Measurements from ENCODE around the gene FCHSD1. TPM values are rescaled to one million over a fixed set of nuclear protein-coding genes. Genes with fewer than 3 reads are reported as not detected.

The FCHSD1 gene
- total and polyA plus RNA-seq, 10 of the 15 experiments (the other 5 are each of a cell fraction or from before 2014, with no cell fraction given) = 0.97 to 22.8 (median 10.7) TPM

DNA sequence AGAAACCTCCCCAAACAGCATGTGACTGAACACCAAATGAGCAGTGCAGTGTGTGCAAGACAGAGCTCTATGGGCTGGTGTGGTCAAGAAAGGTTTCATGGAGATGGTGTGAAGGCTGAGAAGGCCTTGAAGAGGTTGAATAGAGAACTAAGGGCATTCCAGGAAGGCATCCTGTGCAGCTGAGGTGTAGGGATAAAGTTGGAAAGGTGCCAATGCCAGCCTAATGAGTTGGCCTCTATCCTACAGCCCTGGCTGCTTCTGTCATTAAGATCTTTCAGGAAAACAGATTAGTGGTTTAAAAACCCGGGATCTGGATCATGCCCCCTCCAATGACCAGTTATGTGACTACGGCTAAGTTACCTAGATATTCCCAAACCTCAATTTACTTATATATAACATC is 18.6 kb downstream of the FCHSD1 start:
- WGBS (ENCODE audit: insufficient coverage, insufficient replicate concordance, low lambda C conversion rate, missing lambda C conversion rate) = 76% methylated on average over 2 of the region's 2 CpGs
- Histone ChIP-seq H3K27ac (ENCODE audit: control insufficient read depth, insufficient read depth) (no peak overlapping the region), H3K4me3 (no peak overlapping the region), H3K4me1 (ENCODE audit: control insufficient read depth, insufficient read depth, low read length) (peaks cover 26% of the 10 kb centered on the region), H2AFZ (ENCODE audit: control insufficient read depth, low read depth, low read length) (no peak overlapping the region), H3K9me3 (replicated peaks; ENCODE audit: control insufficient read depth, insufficient read depth, low read length) (no peaks in the 10 kb centered on the region), H4K20me1 (ENCODE audit: control insufficient read depth, insufficient read depth) (no peaks in the 10 kb centered on the region), H3K79me2 (ENCODE audit: control insufficient read depth, insufficient read depth, low read length) (peaks cover 56% of the 10 kb centered on the region), H3K4me2 (ENCODE audit: control insufficient read depth, insufficient read depth) (peak overlapping the region; percentile 21), H3K27me3 (replicated peaks in 1 of 2; ENCODE audit: control insufficient read depth in 2 of 2, insufficient read depth in 2 of 2, low read length in 1 of 2) (no peaks in the 10 kb centered on the region), H3K9ac (ENCODE audit: control insufficient read depth, insufficient read depth, low read length) (no peak overlapping the region), H3K36me3 (ENCODE audit: control insufficient read depth in 2 of 2, insufficient read depth in 2 of 2, low read length in 1 of 2) (peaks cover 14 to 19% of the 10 kb centered on the region in 2 experiments)
- RAD21 ChIA-PET (ENCODE audit: unreplicated experiment) = interaction anchor here (1.1 to 8.2 kb wide), 5 partner anchors 10 to 567 kb away, joined by 3 to 124 read pairs (median 79); partner anchors contain the start of gene DIAPH1
- POLR2A ChIA-PET = interaction anchor here (0.7 to 11.5 kb wide), 4 partner anchors 11 to 65 kb away, joined by 3 to 215 read pairs (median 7); partner anchors contain the start of gene DIAPH1
- FAIRE-seq (no peak), DNase-seq (ENCODE audit: low read depth, low spot score) (no peak), ATAC-seq (no peak)
- CTCF ChIA-PET = interaction anchor here (1.1 to 11.2 kb wide), 11 partner anchors 9 to 328 kb away, joined by 3 to 137 read pairs (median 10); partner anchors contain the start of genes DIAPH1 and FCHSD1
- intact Hi-C loops (cut with micrococcal nuclease; ENCODE audit: unreplicated experiment) = no loop called here
- in situ Hi-C loops (cut with MboI) = no loop called here
- no TSS peak for BruUV-seq (replicated peaks)
- no peak for TF ChIP-seq CHD4 (IDR thresholded peaks at IDR 0.05)
- SMC1A ChIA-PET (ENCODE audit: uncharacterized antibody, unreplicated experiment) = interaction anchor here (0.8 to 12.9 kb wide), 6 partner anchors 15 to 328 kb away, joined by 3 to 245 read pairs (median 8); partner anchors contain the start of gene DIAPH1

DNA sequence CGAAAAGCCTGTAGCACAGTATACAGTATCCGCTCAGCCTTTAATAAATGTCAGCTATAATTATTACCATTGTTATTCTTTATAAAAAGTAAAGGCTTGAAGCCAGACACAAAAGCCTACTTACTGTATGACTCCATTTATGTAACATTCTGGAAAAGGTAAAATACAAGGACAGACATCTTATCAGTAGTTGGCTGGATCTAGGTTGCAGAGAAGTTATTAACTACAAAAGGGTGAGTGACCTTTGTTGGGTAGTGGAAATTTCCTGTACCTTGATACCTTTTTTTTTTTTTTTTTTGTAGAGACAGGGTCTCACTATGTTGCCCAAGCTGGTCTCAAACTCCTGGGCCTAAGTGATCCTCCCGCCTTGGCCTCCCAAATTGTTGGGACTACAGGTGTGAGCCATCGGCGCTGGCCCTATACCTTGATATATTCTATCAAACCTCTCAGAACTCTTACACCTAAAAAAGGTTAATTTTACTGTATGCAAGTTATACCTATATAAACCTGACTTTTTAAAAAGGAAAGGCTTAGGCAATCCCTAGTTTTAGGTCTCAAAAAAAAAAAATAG is 20.6 kb downstream of the FCHSD1 start:
- Histone ChIP-seq H3K27ac (ENCODE audit: control insufficient read depth, insufficient read depth) (no peak overlapping the region), H2AFZ (ENCODE audit: control insufficient read depth, low read depth, low read length) (no peak overlapping the region), H3K4me2 (ENCODE audit: control insufficient read depth, insufficient read depth) (no peak overlapping the region), H3K4me1 (ENCODE audit: control insufficient read depth, insufficient read depth, low read length) (peaks cover 25% of the 10 kb centered on the region), H3K79me2 (ENCODE audit: control insufficient read depth, insufficient read depth, low read length) (peaks cover 37% of the 10 kb centered on the region), H3K4me3 (no peak overlapping the region), H3K9me3 (replicated peaks; ENCODE audit: control insufficient read depth, insufficient read depth, low read length) (no peaks in the 10 kb centered on the region), H3K9ac (ENCODE audit: control insufficient read depth, insufficient read depth, low read length) (no peak overlapping the region), H4K20me1 (ENCODE audit: control insufficient read depth, insufficient read depth) (no peaks in the 10 kb centered on the region), H3K36me3 (ENCODE audit: control insufficient read depth in 2 of 2, insufficient read depth in 2 of 2, low read length in 1 of 2) (peaks cover 16 to 32% of the 10 kb centered on the region in 2 experiments), H3K27me3 (replicated peaks in 1 of 2; ENCODE audit: control insufficient read depth in 2 of 2, insufficient read depth in 2 of 2, low read length in 1 of 2) (no peaks in the 10 kb centered on the region)
- ChIA-PET RAD21 (ENCODE audit: unreplicated experiment) (interaction anchor here (0.8 to 8.2 kb wide), 4 partner anchors 11 to 1697 kb away, joined by 3 to 89 read pairs (median 5); partner anchors contain the start of gene DIAPH1), POLR2A (interaction anchor here (0.6 to 11.5 kb wide), 3 partner anchors 11 to 992 kb away, joined by 3 to 215 read pairs (median 3); partner anchors contain the start of genes DIAPH1 and FCHSD1), SMC1A (ENCODE audit: uncharacterized antibody, unreplicated experiment) (interaction anchor here (0.5 to 12.9 kb wide), 4 partner anchors 12 to 38 kb away, joined by 3 to 245 read pairs (median 46); partner anchors contain the start of gene DIAPH1), CTCF (interaction anchor here (0.7 to 11.2 kb wide), 7 partner anchors 11 to 338 kb away, joined by 3 to 137 read pairs (median 4); partner anchors contain the start of gene DIAPH1)
- TF ChIP-seq TAF1 (IDR thresholded peaks at IDR 0.05; ENCODE audit: borderline replicate concordance, low read depth, low read length) = no peak
- TF ChIP-seq NFYB (IDR thresholded peaks at IDR 0.05; ENCODE audit: insufficient read depth, low read depth, low read length) = no peak
- TF ChIP-seq, protein P1, sequence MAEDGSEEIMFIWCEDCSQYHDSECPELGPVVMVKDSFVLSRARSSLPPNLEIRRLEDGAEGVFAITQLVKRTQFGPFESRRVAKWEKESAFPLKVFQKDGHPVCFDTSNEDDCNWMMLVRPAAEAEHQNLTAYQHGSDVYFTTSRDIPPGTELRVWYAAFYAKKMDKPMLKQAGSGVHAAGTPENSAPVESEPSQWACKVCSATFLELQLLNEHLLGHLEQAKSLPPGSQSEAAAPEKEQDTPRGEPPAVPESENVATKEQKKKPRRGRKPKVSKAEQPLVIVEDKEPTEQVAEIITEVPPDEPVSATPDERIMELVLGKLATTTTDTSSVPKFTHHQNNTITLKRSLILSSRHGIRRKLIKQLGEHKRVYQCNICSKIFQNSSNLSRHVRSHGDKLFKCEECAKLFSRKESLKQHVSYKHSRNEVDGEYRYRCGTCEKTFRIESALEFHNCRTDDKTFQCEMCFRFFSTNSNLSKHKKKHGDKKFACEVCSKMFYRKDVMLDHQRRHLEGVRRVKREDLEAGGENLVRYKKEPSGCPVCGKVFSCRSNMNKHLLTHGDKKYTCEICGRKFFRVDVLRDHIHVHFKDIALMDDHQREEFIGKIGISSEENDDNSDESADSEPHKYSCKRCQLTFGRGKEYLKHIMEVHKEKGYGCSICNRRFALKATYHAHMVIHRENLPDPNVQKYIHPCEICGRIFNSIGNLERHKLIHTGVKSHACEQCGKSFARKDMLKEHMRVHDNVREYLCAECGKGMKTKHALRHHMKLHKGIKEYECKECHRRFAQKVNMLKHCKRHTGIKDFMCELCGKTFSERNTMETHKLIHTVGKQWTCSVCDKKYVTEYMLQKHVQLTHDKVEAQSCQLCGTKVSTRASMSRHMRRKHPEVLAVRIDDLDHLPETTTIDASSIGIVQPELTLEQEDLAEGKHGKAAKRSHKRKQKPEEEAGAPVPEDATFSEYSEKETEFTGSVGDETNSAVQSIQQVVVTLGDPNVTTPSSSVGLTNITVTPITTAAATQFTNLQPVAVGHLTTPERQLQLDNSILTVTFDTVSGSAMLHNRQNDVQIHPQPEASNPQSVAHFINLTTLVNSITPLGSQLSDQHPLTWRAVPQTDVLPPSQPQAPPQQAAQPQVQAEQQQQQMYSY (CRISPR knock-in tag; IDR thresholded peaks at IDR 0.05) = no peak
- no peak for TF ChIP-seq KAT2A (conservative IDR thresholded peaks at IDR 0.05; ENCODE audit: control insufficient read depth, low read depth, low read length)
- no peak for TF ChIP-seq ATF7 (IDR thresholded peaks at IDR 0.05; ENCODE audit: low read depth)
- no peak for TF ChIP-seq JUNB (IDR thresholded peaks at IDR 0.05)
- no peak for TF ChIP-seq HDGF (IDR thresholded peaks at IDR 0.05)
- no peak for TF ChIP-seq BMI1 (IDR thresholded peaks at IDR 0.05; ENCODE audit: borderline replicate concordance)
- TF ChIP-seq POLR2A (IDR thresholded peaks at IDR 0.05; ENCODE audit: low read depth, low read length) = no peak
- no peak for TF ChIP-seq HCFC1 (IDR thresholded peaks at IDR 0.05; ENCODE audit: low read length)
- no peak for TF ChIP-seq HDAC2 (IDR thresholded peaks at IDR 0.05)
- ATAC-seq (no peak), DNase-seq (ENCODE audit: low read depth, low spot score) (no peak), FAIRE-seq (no peak)
- intact Hi-C loops (cut with micrococcal nuclease; ENCODE audit: unreplicated experiment) = no loop called here
- WGBS (ENCODE audit: insufficient coverage, insufficient replicate concordance, low lambda C conversion rate, missing lambda C conversion rate) = 95% methylated on average over 5 of the region's 5 CpGs
- BruUV-seq (replicated peaks) = no TSS peak
- in situ Hi-C loops (cut with MboI) = no loop called here
